PC-3 (cell line): Measurements from ENCODE around the gene SAP30L. TPM values are rescaled to one million over a fixed set of nuclear protein-coding genes. Genes with fewer than 3 reads are reported as not detected.

ENCODE experiments used
- ATAC-seq: fragments of 200-7000 bp; cut with Tn5 transposase; 2 replicates; pipeline ENCODE4 v1.9.1; 2020; ENCODE audit warnings: mild to moderate bottlenecking, moderate library complexity
- BruUV-seq: library from RNA; stranded (reverse); fragments of 400-500 nt; replicated peaks from 2 replicates; lab custom pipeline; 2021; lab: Mats Ljungman, UMichigan
- CTCF ChIA-PET: fragments of 300-600 bp; sonication (Branson Sonifier 250); formaldehyde crosslinking; loops from one replicate; lab custom pipeline; 2022; ENCODE audit warnings: antibody characterized with exemption; lab: Charles Lee
- POLR2A ChIA-PET: fragments of 300-600 bp; sonication (Branson Sonifier 250); formaldehyde crosslinking; loops from one replicate; lab custom pipeline; 2022; ENCODE audit warnings: antibody characterized with exemption; ENCODE audit not compliant: unreplicated experiment; lab: Charles Lee
- DNase-seq: peaks from one replicate; pipeline ENCODE4 v3.0.0-alpha.2; 2015
- H2AFZ ChIP-seq: fragments of 300-600 bp; sonication (generic); 2 replicates; pipeline ENCODE4 v1.6.0; 2016; ENCODE audit warnings: antibody characterized with exemption, low read length
- H3F3A ChIP-seq: fragments of 300-600 bp; sonication (generic); one replicate; pipeline ENCODE4 v1.6.0; 2017; ENCODE audit warnings: antibody characterized with exemption, low read length, control low read depth, mild to moderate bottlenecking; ENCODE audit not compliant: unreplicated experiment
- H3K27ac ChIP-seq: fragments of 300-600 bp; sonication (generic); 2 replicates; pipeline ENCODE4 v1.5.1; 2016; ENCODE audit warnings: mild to moderate bottlenecking, low read length
- H3K27me3 ChIP-seq: fragments of 300-600 bp; sonication (generic); 2 replicates; pipeline ENCODE4 v1.6.1; 2016; ENCODE audit warnings: low read length, mixed read lengths
- H3K36me3 ChIP-seq: fragments of 300-600 bp; sonication (generic); 2 replicates; pipeline ENCODE4 v1.6.1; 2016; ENCODE audit warnings: low read depth, mixed run types, low read length, mixed read lengths
- H3K4me1 ChIP-seq: fragments of 300-600 bp; sonication (generic); 2 replicates; pipeline ENCODE4 v1.5.1; 2016; ENCODE audit warnings: low read length; ENCODE audit not compliant: insufficient read depth
- H3K4me2 ChIP-seq: fragments of 300-600 bp; sonication (generic); 2 replicates; pipeline ENCODE4 v1.6.0; 2016; ENCODE audit warnings: low read length
- H3K4me3 ChIP-seq: fragments of 300-600 bp; sonication (generic); 2 replicates; pipeline ENCODE4 v1.5.1; 2016; ENCODE audit warnings: mild to moderate bottlenecking, low read length, mixed read lengths
- H3K79me2 ChIP-seq: fragments of 300-600 bp; sonication (generic); 2 replicates; pipeline ENCODE4 v1.6.1; 2017; ENCODE audit warnings: low read length, mixed read lengths
- H3K9ac ChIP-seq: fragments of 300-600 bp; sonication (generic); 2 replicates; pipeline ENCODE4 v1.6.0; 2016; ENCODE audit warnings: mild to moderate bottlenecking, low read length
- H3K9me2 ChIP-seq: fragments of 300-600 bp; sonication (generic); replicated peaks from 2 replicates; pipeline ENCODE4 v1.6.1; 2016; ENCODE audit warnings: mixed run types, low read length, mixed read lengths
- H3K9me3 ChIP-seq: fragments of 300-600 bp; sonication (generic); 2 replicates; pipeline ENCODE4 v1.6.1; 2016; ENCODE audit warnings: low read length, mixed read lengths
- H4K20me1 ChIP-seq: fragments of 300-600 bp; sonication (generic); 2 replicates; pipeline ENCODE4 v1.6.1; 2016; ENCODE audit warnings: low read length, mixed read lengths
- CTCF ChIP-seq: fragments of 300-600 bp; sonication (generic); conservative IDR thresholded peaks from 2 replicates; pipeline ENCODE4 v1.5.1; 2017; ENCODE audit warnings: antibody characterized with exemption, low read depth, mild to moderate bottlenecking, low read length
- EZH2 ChIP-seq: fragments of 300-600 bp; sonication (generic); IDR thresholded peaks from one replicate; pipeline ENCODE4 v1.6.1; 2017; ENCODE audit warnings: antibody characterized with exemption, mild to moderate bottlenecking, low read length; ENCODE audit not compliant: unreplicated experiment
- EZH2phosphoT487 ChIP-seq: fragments of 300-600 bp; sonication (generic); IDR thresholded peaks from 2 replicates; pipeline ENCODE4 v1.6.1; 2018; ENCODE audit warnings: mild to moderate bottlenecking, antibody characterized with exemption, low read length, borderline replicate concordance
- intact Hi-C: fragments of 100-400 bp; cut with micrococcal nuclease; formaldehyde crosslinking; loops from 2 replicates; pipeline ENCODE4 v1.9.0; 2023
- total RNA-seq: library from RNA; depleted of rRNA; stranded (reverse); fragments of >200 nt; gene quantifications from 2 replicates; pipeline ENCODE4 v1.2.3, GENCODE V29; 2014

The SAP30L gene
- total RNA-seq, 1 experiment from 2014 or later: 36.0 TPM

GRCh38 chr5:154506049-154506715 lies 60.4 kb downstream of the SAP30L start:
- no peaks in the 10 kb centered on the region for H3K9me2 ChIP-seq
- no peak overlapping the region for H3K27ac ChIP-seq
- H4K20me1 ChIP-seq: no peaks in the 10 kb centered on the region
- TF ChIP-seq EZH2phosphoT487 (no peak), CTCF (no peak), EZH2 (no peak)
- no peak overlapping the region for H2AFZ ChIP-seq
- no peaks in the 10 kb centered on the region for H3K36me3 ChIP-seq
- H3K4me2 ChIP-seq: no peak overlapping the region
- no peaks in the 10 kb centered on the region for H3K27me3 ChIP-seq
- ATAC-seq: no peak
- DNase-seq: no peak
- no peaks in the 10 kb centered on the region for H3K4me1 ChIP-seq
- POLR2A ChIA-PET: no interaction called here
- H3K9me3 ChIP-seq: no peaks in the 10 kb centered on the region
- no peak overlapping the region for H3K4me3 ChIP-seq
- intact Hi-C loops: no loop called here
- no peaks in the 10 kb centered on the region for H3K79me2 ChIP-seq
- H3K9ac ChIP-seq: no peak overlapping the region
- H3F3A ChIP-seq: no peaks in the 10 kb centered on the region
- CTCF ChIA-PET: no interaction called here
- BruUV-seq: no TSS peak

DNA sequence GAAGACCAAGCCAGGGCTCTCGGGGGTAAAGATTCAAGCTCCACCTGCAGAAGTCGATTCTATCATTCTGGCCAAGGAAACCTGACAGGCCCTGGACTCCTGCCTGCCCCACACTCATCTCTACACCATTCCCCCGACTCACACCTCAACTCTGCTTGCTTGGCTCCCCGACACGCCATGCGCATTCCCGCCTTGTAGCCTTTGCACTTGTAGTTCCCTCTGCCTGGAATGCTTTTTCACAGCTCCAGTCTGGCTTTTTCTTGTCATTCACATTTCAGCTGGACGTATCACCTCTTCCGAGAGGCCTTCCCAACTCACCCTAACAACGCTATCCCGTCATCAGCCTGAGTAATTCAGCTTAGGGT lies 60.9 kb downstream of the SAP30L start:
- BruUV-seq: no TSS peak
- no peak overlapping the region for H3K4me3 ChIP-seq
- H3K27ac ChIP-seq: no peak overlapping the region
- no peaks in the 10 kb centered on the region for H3K4me1 ChIP-seq
- no peaks in the 10 kb centered on the region for H3F3A ChIP-seq
- H2AFZ ChIP-seq: no peak overlapping the region
- no peaks in the 10 kb centered on the region for H3K27me3 ChIP-seq
- H3K79me2 ChIP-seq: no peaks in the 10 kb centered on the region
- H4K20me1 ChIP-seq: no peaks in the 10 kb centered on the region
- no peak overlapping the region for H3K9ac ChIP-seq
- no peak for TF ChIP-seq CTCF
- TF ChIP-seq EZH2phosphoT487: no peak
- no peak for TF ChIP-seq EZH2
- no peaks in the 10 kb centered on the region for H3K36me3 ChIP-seq
- H3K9me2 ChIP-seq: no peaks in the 10 kb centered on the region
- intact Hi-C loops: no loop called here
- ChIA-PET CTCF (no interaction called here), POLR2A (no interaction called here)
- H3K9me3 ChIP-seq: no peaks in the 10 kb centered on the region
- no peak for DNase-seq
- no peak for ATAC-seq
- H3K4me2 ChIP-seq: no peak overlapping the region

DNA sequence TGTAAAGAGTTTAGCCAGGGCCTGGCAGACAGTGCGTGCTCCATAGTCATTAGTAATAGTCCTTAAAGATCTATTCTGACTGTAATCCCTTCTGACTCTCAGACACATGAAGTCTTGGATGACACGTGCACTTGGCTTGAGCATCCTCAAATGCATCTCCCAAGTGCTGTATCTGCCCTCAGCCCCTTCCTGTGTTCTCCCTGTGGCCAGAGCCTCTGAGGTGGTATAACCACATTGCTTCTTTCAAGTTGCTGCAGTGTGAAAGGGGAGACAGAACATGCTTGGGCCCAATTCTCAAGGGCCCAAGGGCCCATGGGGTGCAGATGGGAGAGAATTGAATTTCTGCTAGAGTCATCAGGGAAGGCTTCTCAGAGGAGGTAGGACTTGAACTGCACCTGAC lies 62.3 kb downstream of the SAP30L start:
- no peaks in the 10 kb centered on the region for H3K79me2 ChIP-seq
- H3K9ac ChIP-seq: no peak overlapping the region
- no peaks in the 10 kb centered on the region for H3K27me3 ChIP-seq
- H4K20me1 ChIP-seq: no peaks in the 10 kb centered on the region
- H3K9me2 ChIP-seq: no peaks in the 10 kb centered on the region
- H3F3A ChIP-seq: no peaks in the 10 kb centered on the region
- no peak for DNase-seq
- no TSS peak for BruUV-seq
- no peak for ATAC-seq
- intact Hi-C loops: no loop called here
- no peaks in the 10 kb centered on the region for H3K4me1 ChIP-seq
- TF ChIP-seq EZH2phosphoT487: no peak
- no peak for TF ChIP-seq EZH2
- no peak for TF ChIP-seq CTCF
- H3K27ac ChIP-seq: no peak overlapping the region
- no peak overlapping the region for H2AFZ ChIP-seq
- POLR2A ChIA-PET: no interaction called here
- CTCF ChIA-PET: no interaction called here
- H3K4me3 ChIP-seq: no peak overlapping the region
- no peak overlapping the region for H3K4me2 ChIP-seq
- H3K9me3 ChIP-seq: no peaks in the 10 kb centered on the region
- no peaks in the 10 kb centered on the region for H3K36me3 ChIP-seq
